HG02623 (cell line): ENCODE results near the gene TBC1D17.

ENCODE experiments used
- ATAC-seq: cut with Tn5 transposase; IDR thresholded peaks from one replicate; pipeline ENCODE4 v1.9.1; 2021; ENCODE audit warnings: moderate library complexity; ENCODE audit not compliant: unreplicated experiment

The TBC1D17 gene

GRCh38 chr19:49933643-49934042, 56.1 kb downstream of the TBC1D17 start:
- no peak for ATAC-seq

DNA sequence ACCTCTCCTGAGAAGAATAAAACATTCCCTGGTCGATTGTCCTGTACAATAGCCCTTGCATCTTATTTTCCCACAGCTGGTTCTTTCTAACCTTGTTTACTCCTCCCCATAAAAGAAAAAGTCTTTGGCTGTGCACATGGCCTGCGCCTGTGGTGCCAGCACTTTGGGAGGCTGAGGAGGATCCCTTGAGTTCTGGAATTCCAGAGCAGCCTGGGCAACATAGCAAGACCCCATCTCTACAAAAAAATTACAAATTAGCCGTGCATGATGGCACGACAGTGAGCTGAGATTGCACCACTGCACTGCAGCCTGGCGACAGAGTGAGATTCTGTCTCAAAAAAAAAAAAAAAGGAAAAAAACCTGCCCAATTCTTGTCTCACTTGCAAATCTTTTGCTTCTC, 59.0 kb downstream of the TBC1D17 start:
- ATAC-seq, result no peak

GRCh38 chr19:49937750-49938381, 60.4 kb downstream of the TBC1D17 start:
- no peak for ATAC-seq
